ENCODE results near the gene EEIG2.

EEIG2 gene

GRCh38 chr1:108573183-108573582 is 13.3 kb downstream of the EEIG2 start:
- in situ Hi-C loops (cut with MboI; ENCODE audit: low sequenced_read_pairs), result no loop called here

- in situ Hi-C loops (cut with MboI; ENCODE audit: low sequenced_read_pairs), result no loop called here
These were observed 14.1 kb downstream of the EEIG2 start for GRCh38 chr1:108574008-108574407.

GRCh38 chr1:108575375-108575774 is 15.5 kb downstream of the EEIG2 start:
- in situ Hi-C loops (cut with MboI; ENCODE audit: low sequenced_read_pairs), result no loop called here

GRCh38 chr1:108583757-108584427 is 24.0 kb downstream of the EEIG2 start:
- in situ Hi-C loops (cut with MboI; ENCODE audit: low sequenced_read_pairs), result no loop called here

GRCh38 chr1:108584428-108584856 is 24.5 kb downstream of the EEIG2 start:
- in situ Hi-C loops (cut with MboI; ENCODE audit: low sequenced_read_pairs), result no loop called here

- in situ Hi-C loops (cut with MboI; ENCODE audit: low sequenced_read_pairs), result no loop called here
These were observed 25.4 kb downstream of the EEIG2 start for GRCh38 chr1:108585313-108585712.

GRCh38 chr1:108590441-108590840 is 30.5 kb downstream of the EEIG2 start:
- in situ Hi-C loops (cut with MboI; ENCODE audit: low sequenced_read_pairs), result no loop called here

GRCh38 chr1:108590957-108591356 is 31.1 kb downstream of the EEIG2 start:
- in situ Hi-C loops (cut with MboI; ENCODE audit: low sequenced_read_pairs), result no loop called here

- in situ Hi-C loops (cut with MboI; ENCODE audit: low sequenced_read_pairs), result no loop called here
These were observed 31.6 kb downstream of the EEIG2 start for GRCh38 chr1:108591466-108591865.

- in situ Hi-C loops (cut with MboI; ENCODE audit: low sequenced_read_pairs), result no loop called here
These were observed 32.3 kb downstream of the EEIG2 start for GRCh38 chr1:108592030-108592759.

GRCh38 chr1:108593448-108593847 is 33.5 kb downstream of the EEIG2 start:
- in situ Hi-C loops (cut with MboI; ENCODE audit: low sequenced_read_pairs), result no loop called here

GRCh38 chr1:108595507-108595906 is 35.6 kb downstream of the EEIG2 start:
- in situ Hi-C loops (cut with MboI; ENCODE audit: low sequenced_read_pairs), result no loop called here

GRCh38 chr1:108597041-108597440 is 37.1 kb downstream of the EEIG2 start:
- in situ Hi-C loops (cut with MboI; ENCODE audit: low sequenced_read_pairs), result no loop called here

GRCh38 chr1:108598340-108598739 is 38.4 kb downstream of the EEIG2 start:
- in situ Hi-C loops (cut with MboI; ENCODE audit: low sequenced_read_pairs), result no loop called here

GRCh38 chr1:108600504-108600903 is 40.6 kb downstream of the EEIG2 start:
- in situ Hi-C loops (cut with MboI; ENCODE audit: low sequenced_read_pairs), result no loop called here

- in situ Hi-C loops (cut with MboI; ENCODE audit: low sequenced_read_pairs), result no loop called here
These were observed 42.0 kb downstream of the EEIG2 start for GRCh38 chr1:108601708-108602410.

- in situ Hi-C loops (cut with MboI; ENCODE audit: low sequenced_read_pairs), result no loop called here
These were observed 45.7 kb downstream of the EEIG2 start for GRCh38 chr1:108605633-108606032.

GRCh38 chr1:108606478-108606877 is 46.6 kb downstream of the EEIG2 start:
- in situ Hi-C loops (cut with MboI; ENCODE audit: low sequenced_read_pairs), result no loop called here

GRCh38 chr1:108609483-108610049 is 49.7 kb downstream of the EEIG2 start:
- in situ Hi-C loops (cut with MboI; ENCODE audit: low sequenced_read_pairs), result no loop called here

All from HL-60/S4 (cell line).